A673 (cell line): Measurements from ENCODE around the gene CCDC88B. TPM values are rescaled to one million over a fixed set of nuclear protein-coding genes. Genes with fewer than 3 reads are reported as not detected.

Source experiments
- BruUV-seq: library from RNA; stranded (reverse); fragments of 400-500 nt; replicated peaks from 2 replicates; lab custom pipeline; 2021; lab: Mats Ljungman, UMichigan
- CTCF ChIA-PET: fragments of 300-600 bp; sonication (Branson Sonifier 250); formaldehyde crosslinking; loops from one replicate; lab custom pipeline; 2022; ENCODE audit warnings: antibody characterized with exemption; lab: Charles Lee
- POLR2A ChIA-PET: fragments of 300-600 bp; sonication (Branson Sonifier 250); formaldehyde crosslinking; loops from one replicate; lab custom pipeline; 2022; ENCODE audit warnings: antibody characterized with exemption; ENCODE audit not compliant: low non-redundant PET; lab: Charles Lee
- DNase-seq: peaks from one replicate; pipeline ENCODE4 v3.0.0-alpha.2; 2015; ENCODE audit warnings: low spot score
- H3K27ac ChIP-seq: fragments of 200-600 bp; sonication (generic); 2 replicates; pipeline ENCODE4 v1.5.1; 2016; ENCODE audit warnings: mixed run types, low read depth, mild to moderate bottlenecking, mixed read lengths, antibody characterized with exemption, low read length; ENCODE audit not compliant: poor library complexity, severe bottlenecking
- H3K27me3 ChIP-seq: fragments of 200-600 bp; sonication (generic); replicated peaks from 2 replicates; pipeline ENCODE4 v1.6.1; 2017; ENCODE audit warnings: mixed run types, low read depth, mild to moderate bottlenecking, mixed read lengths, antibody characterized with exemption, low read length; ENCODE audit not compliant: insufficient read depth, poor library complexity
- H3K36me3 ChIP-seq: fragments of 200-600 bp; sonication (generic); 2 replicates; pipeline ENCODE4 v1.6.1; 2016; ENCODE audit warnings: mixed run types, mild to moderate bottlenecking, mixed read lengths, antibody characterized with exemption, low read length; ENCODE audit not compliant: insufficient read depth, poor library complexity, severe bottlenecking
- H3K4me1 ChIP-seq: fragments of 200-600 bp; sonication (generic); 2 replicates; pipeline ENCODE4 v1.6.1; 2017; ENCODE audit warnings: mixed run types, mild to moderate bottlenecking, mixed read lengths, antibody characterized with exemption, low read length; ENCODE audit not compliant: insufficient read depth, poor library complexity, severe bottlenecking
- H3K4me3 ChIP-seq: fragments of 200-600 bp; sonication (generic); 2 replicates; pipeline ENCODE4 v1.5.1; 2016; ENCODE audit warnings: low read depth, mixed run types, mild to moderate bottlenecking, mixed read lengths, low read length; ENCODE audit not compliant: poor library complexity, severe bottlenecking
- H3K9me3 ChIP-seq: fragments of 200-600 bp; sonication (generic); 2 replicates; pipeline ENCODE4 v1.6.1; 2016; ENCODE audit warnings: mixed run types, low read depth, mild to moderate bottlenecking, mixed read lengths, antibody characterized with exemption, low read length; ENCODE audit not compliant: poor library complexity, severe bottlenecking
- CTCF ChIP-seq: fragments of 300-800, 200-600 bp; sonication (generic); conservative IDR thresholded peaks from 2 replicates; pipeline ENCODE4 v1.5.1; 2017; ENCODE audit warnings: low read depth, mild to moderate bottlenecking, antibody characterized with exemption, low read length, moderate library complexity, mixed read lengths
- EZH2 ChIP-seq: fragments of 200-600 bp; sonication (generic); IDR thresholded peaks from 2 replicates; pipeline ENCODE4 v1.6.1; 2017; ENCODE audit warnings: borderline replicate concordance, low read depth, mild to moderate bottlenecking, mixed read lengths, antibody characterized with exemption, low read length; ENCODE audit not compliant: poor library complexity, severe bottlenecking
- intact Hi-C: fragments of 100-400 bp; cut with micrococcal nuclease; formaldehyde crosslinking; loops from one replicate; pipeline ENCODE4 v1.10.0; 2022; ENCODE audit not compliant: unreplicated experiment
- total RNA-seq: library from RNA; stranded (reverse); gene quantifications from 2 replicates; pipeline ENCODE4 v1.2.3, GENCODE V29; 2021

The CCDC88B gene
- total RNA-seq, 1 experiment from 2014 or later = 0.47 TPM

- DNase-seq = no peak
- Histone ChIP-seq H3K27me3 (no peaks in the 10 kb centered on the region), H3K9me3 (no peaks in the 10 kb centered on the region), H3K4me3 (no peak overlapping the region), H3K27ac (peak overlapping the region; percentile 53), H3K36me3 (peaks cover 18% of the 10 kb centered on the region), H3K4me1 (peaks cover 6% of the 10 kb centered on the region)
- TF ChIP-seq EZH2 = no peak
- no peak for TF ChIP-seq CTCF
- intact Hi-C loops = no loop called here
- ChIA-PET CTCF (interaction anchor here (0.5 kb wide), 1 partner anchor 1279 kb away, joined by 4 read pairs; no protein-coding TSS in a partner anchor), POLR2A (no interaction called here)
- no TSS peak for BruUV-seq
Observed at GRCh38 chr11:64312947-64313346, 27.1 kb upstream of the CCDC88B start.

DNA sequence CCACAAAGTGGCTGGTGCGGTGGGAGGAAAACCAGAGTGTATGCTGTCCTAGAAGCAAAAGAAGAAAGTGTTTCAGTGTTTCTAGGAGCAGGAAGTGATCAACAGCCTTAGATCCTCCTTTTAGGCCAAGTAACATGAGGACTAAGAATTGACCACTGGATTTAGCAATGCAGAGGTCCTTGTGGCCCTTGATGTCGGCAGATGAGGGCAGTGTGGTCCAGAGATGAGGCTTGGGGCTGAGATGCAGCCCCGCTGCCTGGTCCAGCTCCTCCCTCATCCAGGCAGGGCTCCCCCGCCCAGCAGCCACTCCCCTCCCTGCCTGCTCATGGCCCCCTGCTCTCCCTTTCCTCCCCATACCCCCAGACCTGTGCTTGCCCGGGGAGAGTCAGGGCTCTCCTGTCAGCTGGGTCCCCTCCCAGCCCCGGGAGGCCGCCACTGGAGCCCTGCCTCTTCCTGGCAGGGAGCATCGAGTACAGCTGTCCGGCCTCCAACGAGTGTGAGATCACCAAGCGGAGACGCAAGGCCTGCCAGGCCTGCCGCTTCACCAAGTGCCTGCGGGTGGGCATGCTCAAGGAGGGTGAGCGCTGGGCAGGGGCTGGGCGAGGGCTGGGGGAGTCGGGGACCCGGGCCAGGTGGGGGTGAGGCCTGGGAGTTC, 26.4 kb upstream of the CCDC88B start:
- POLR2A ChIA-PET = no interaction called here
- intact Hi-C loops = no loop called here
- no TSS peak for BruUV-seq
- Histone ChIP-seq H3K27ac (peak overlapping the region; percentile 53), H3K9me3 (no peaks in the 10 kb centered on the region), H3K27me3 (no peaks in the 10 kb centered on the region), H3K4me3 (no peak overlapping the region), H3K36me3 (peaks cover 18% of the 10 kb centered on the region), H3K4me1 (peaks cover 6% of the 10 kb centered on the region)
- DNase-seq = no peak
- CTCF ChIA-PET = no interaction called here
- no peak for TF ChIP-seq EZH2
- TF ChIP-seq CTCF = no peak

DNA sequence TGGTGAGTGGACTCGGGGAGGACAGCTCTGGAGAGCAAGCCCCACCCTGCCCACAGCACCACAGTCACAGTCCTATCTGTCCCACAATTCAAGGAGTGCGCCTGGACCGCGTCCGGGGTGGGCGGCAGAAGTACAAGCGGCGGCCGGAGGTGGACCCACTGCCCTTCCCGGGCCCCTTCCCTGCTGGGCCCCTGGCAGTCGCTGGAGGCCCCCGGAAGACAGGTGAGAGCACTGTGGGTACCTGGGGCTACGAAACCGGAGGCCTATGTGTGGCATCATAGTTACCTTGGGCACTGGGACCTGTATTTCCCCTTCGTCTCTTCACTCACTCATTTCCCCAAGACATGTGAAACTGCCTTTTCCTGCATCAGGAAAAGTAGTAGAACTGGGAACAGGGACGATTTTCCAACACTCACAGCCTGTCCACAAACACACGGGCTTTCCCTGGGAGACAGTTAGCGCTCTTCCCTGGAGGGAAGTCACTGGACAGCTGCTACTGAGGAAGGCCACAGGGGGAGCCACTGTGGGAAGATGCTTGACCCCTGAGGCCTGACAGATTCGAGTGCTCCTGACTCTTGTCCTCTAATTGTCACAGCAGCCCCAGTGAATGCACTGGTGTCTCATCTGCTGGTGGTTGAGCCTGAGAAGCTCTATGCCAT, 25.7 kb upstream of the CCDC88B start:
- peaks cover 12% of the 10 kb centered on the region for H3K4me1 ChIP-seq
- H3K27me3 ChIP-seq = no peaks in the 10 kb centered on the region
- DNase-seq = no peak
- ChIA-PET CTCF (no interaction called here), POLR2A (no interaction called here)
- no peaks in the 10 kb centered on the region for H3K9me3 ChIP-seq
- peaks cover 18% of the 10 kb centered on the region for H3K36me3 ChIP-seq
- H3K4me3 ChIP-seq = no peak overlapping the region
- intact Hi-C loops = no loop called here
- no peak for TF ChIP-seq EZH2
- peak; percentile 20; the same call in 1 of the 2 replicates for TF ChIP-seq CTCF
- no peak overlapping the region for H3K27ac ChIP-seq
- no TSS peak for BruUV-seq
